ENCODE data around the gene SKOR2. TPM values are rescaled to one million over a fixed set of nuclear protein-coding genes. Genes with fewer than 3 reads are reported as not detected.
"Not testable (repeated sequence)": the region's sequence is repeated elsewhere in the genome, so short reads cannot be mapped to it uniquely, and the experiment has no call there.

Gene SKOR2
- total RNA-seq, 1 donor from 2014 or later: not detected

DNA sequence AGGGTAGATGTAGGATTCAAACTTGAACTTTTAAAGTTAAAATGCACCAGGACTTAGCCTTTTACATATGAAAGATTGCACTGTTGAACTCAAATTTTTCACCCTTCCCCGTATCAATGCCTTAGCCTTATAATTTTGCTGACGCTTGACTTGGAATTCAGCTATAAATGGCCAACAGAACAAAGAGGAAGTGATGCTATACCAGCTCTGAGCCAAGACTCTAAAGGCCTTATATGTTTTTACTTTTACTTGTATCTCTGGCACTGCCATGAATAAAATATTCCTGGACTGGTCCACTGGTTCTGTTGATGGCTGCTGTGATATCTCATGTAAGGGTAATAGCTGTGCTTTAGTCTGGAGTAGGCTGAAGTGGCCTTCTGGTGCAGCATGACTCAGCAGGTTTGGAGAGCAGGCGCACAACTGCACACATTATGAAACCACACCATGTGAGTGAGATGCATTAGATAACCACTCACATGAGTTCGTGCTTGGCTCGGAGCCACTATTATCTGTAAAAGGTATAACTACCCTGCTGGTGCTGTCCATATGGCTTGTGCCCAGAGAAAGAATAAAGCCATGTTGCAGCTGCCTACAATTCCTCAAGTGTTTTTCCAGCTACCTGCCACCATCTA lies 66.9 kb downstream of the SKOR2 start:
- TF ChIP-seq, protein P1, sequence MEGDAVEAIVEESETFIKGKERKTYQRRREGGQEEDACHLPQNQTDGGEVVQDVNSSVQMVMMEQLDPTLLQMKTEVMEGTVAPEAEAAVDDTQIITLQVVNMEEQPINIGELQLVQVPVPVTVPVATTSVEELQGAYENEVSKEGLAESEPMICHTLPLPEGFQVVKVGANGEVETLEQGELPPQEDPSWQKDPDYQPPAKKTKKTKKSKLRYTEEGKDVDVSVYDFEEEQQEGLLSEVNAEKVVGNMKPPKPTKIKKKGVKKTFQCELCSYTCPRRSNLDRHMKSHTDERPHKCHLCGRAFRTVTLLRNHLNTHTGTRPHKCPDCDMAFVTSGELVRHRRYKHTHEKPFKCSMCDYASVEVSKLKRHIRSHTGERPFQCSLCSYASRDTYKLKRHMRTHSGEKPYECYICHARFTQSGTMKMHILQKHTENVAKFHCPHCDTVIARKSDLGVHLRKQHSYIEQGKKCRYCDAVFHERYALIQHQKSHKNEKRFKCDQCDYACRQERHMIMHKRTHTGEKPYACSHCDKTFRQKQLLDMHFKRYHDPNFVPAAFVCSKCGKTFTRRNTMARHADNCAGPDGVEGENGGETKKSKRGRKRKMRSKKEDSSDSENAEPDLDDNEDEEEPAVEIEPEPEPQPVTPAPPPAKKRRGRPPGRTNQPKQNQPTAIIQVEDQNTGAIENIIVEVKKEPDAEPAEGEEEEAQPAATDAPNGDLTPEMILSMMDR (IDR thresholded peaks at IDR 0.05; ENCODE audit: borderline replicate concordance): no peak
- Histone ChIP-seq H3K4me1 (no peaks in the 10 kb centered on the region), H3K9me3 (replicated peaks) (no peaks in the 10 kb centered on the region), H3K4me3 (no peak overlapping the region), H3K36me3 (no peaks in the 10 kb centered on the region), H3K27ac (replicated peaks) (no peak overlapping the region), H3K27me3 (ENCODE audit: low read depth) (peaks cover 16% of the 10 kb centered on the region)
- DNase-seq: no peak
- intact Hi-C loops (cut with micrococcal nuclease): no loop called here

DNA sequence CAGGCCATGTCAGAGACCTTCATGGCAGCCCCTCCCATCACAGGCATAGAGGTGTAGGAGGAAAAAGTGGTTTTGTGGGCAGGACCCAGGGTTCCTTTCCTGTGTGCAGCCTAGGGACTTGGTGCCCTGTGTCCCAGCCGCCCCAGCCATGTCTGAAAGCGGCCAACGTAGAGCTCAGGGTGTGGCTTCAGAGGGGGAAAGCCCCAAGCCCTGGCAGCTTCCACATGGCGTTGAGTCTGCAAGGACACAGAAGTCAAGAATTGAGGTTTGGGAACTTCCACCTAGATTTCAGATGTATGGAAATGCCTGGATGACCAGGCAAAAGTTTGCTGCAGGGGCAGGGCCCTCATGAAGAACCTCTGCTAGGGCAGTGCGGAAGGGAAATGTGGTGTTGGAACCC lies 69.3 kb downstream of the SKOR2 start:
- intact Hi-C loops (cut with micrococcal nuclease); DNase-seq; H3K27me3 ChIP-seq (ENCODE audit: low read depth); H3K4me1 ChIP-seq; H3K4me3 ChIP-seq; H3K27ac ChIP-seq (replicated peaks); H3K36me3 ChIP-seq; H3K9me3 ChIP-seq (replicated peaks): not testable (repeated sequence)

DNA sequence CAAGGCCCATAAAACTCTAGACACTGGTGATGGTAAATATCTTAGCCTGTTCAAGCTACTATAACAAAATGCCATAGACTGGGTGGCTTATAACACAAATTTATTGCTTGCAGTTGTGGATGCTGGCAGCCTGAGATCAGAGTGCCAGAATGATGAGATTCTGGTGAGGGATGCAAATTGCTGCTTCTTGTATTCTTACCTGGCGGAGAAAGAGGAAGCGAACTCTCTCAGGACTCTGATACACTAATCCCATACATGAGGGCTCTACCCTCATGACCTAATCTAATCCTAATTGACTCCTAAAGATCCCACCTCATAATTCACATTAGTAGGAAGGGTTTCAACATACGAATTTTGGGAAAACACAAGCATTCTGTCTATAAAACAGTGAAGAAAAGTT lies 70.7 kb downstream of the SKOR2 start:
- TF ChIP-seq, protein P1 (IDR thresholded peaks at IDR 0.05; ENCODE audit: borderline replicate concordance): no peak
- H3K9me3 ChIP-seq (replicated peaks): no peaks in the 10 kb centered on the region
- no peak overlapping the region for H3K4me3 ChIP-seq
- H3K27me3 ChIP-seq (ENCODE audit: low read depth): no peaks in the 10 kb centered on the region
- peaks cover 8% of the 10 kb centered on the region for H3K4me1 ChIP-seq
- H3K36me3 ChIP-seq: no peaks in the 10 kb centered on the region
- H3K27ac ChIP-seq (replicated peaks): no peak overlapping the region
- intact Hi-C loops (cut with micrococcal nuclease): no loop called here
- no peak for DNase-seq

DNA sequence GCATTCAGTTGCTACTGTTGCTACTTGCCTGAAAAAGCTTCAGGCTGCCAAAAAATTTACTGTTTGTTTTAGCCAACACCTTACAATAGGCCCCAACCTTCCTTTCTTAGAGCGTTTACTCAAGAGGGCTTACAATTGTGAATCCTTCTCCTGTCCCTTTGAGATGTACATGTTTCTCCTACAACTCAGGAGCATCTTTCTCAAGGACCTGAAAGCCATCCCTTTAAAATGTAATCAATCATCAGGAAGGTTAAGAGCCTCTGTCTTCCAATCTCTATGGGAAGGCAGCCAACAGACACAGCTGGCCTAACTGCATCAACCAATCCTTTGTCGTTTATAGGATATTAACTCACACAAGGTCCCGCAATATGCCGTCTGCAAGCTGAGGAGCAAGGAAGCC lies 71.9 kb downstream of the SKOR2 start:
- Histone ChIP-seq H3K4me1 (peaks cover 20% of the 10 kb centered on the region), H3K27ac (replicated peaks) (no peak overlapping the region), H3K27me3 (ENCODE audit: low read depth) (no peaks in the 10 kb centered on the region), H3K36me3 (no peaks in the 10 kb centered on the region), H3K4me3 (no peak overlapping the region), H3K9me3 (replicated peaks) (no peaks in the 10 kb centered on the region)
- no peak for DNase-seq
- TF ChIP-seq, protein P1 (IDR thresholded peaks at IDR 0.05; ENCODE audit: borderline replicate concordance): no peak
- intact Hi-C loops (cut with micrococcal nuclease): no loop called here

DNA sequence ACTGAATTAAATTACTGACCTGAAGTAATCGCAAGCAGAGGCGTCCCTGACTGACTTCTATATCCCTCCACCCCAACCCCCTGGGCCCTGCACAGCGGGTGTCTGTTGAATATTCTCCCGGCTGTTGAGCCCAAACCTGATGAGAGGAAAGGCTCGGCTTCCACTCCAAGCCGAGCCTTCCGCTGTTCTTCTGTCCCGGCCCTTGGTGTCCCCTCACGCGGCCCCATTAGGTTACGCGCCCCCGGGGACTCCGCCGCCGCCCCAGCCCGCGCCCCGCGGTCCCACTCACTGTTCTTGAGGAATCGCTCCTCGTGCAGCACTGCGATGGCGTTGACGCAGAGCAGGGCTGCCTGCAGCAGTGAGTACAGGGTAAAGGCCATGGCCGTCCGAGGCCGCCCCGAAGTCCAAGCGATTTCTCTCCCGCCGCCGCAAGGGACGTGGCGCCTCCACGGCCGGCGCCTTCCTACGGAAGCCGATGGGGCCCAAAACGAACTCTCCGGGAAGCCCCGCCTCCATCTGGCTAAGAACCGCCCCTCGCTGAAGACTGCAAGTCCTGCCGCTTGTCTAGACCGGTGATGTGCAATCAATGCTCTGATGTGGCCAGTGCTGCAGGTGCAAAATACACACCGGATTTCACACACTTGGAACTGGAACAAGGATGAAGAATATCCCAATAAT lies 75.4 kb downstream of the SKOR2 start, which contains the start of gene IER3IP1:
TSS of gene IER3IP1 (minus strand) at position 467 of the 678 bp plus-strand sequence. CDS start at position 380, 87 bp downstream.
- H3K4me1 ChIP-seq: peaks cover 51% of the 10 kb centered on the region
- H3K36me3 ChIP-seq: no peaks in the 10 kb centered on the region
- intact Hi-C loops (cut with micrococcal nuclease): no loop called here
- peak; percentile 94 for DNase-seq
- peak within 1 kb of the TSS; percentile 89 for H3K27ac ChIP-seq (replicated peaks)
- no peaks in the 10 kb centered on the region for H3K27me3 ChIP-seq (ENCODE audit: low read depth)
- H3K9me3 ChIP-seq (replicated peaks): no peaks in the 10 kb centered on the region
- peak within 1 kb of the TSS; percentile 88 for H3K4me3 ChIP-seq
- TF ChIP-seq, protein P1 (IDR thresholded peaks at IDR 0.05; ENCODE audit: borderline replicate concordance): peak; percentile 47

DNA sequence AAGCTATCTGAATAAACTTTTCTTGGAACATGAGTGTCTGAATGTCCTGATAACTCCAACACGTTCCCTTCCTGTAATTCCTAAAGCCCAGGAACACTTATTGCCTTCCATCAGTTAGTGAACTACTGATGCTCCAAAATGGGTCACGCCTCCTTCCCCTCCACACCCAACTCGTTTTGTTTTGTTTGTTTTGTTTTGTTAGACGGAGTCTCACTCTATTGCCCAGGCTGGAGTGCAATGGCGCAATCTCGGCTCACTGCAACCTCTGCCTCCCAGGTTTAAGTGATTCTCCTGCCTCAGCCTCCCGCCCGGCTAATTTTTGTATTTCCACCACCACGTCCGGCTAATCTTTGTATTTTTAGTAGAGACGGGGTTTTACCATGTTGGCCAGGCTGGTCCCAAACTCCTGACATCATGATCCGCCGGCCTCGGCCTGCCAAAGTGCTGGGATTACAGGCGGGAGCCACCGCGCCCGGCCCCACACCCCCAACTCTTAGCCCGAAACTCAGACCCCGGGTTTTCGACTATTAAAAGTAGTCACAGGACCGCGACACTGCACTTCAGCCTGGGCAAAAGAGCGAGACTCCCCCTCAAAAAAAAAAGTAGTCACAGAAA lies 76.1 kb downstream of the SKOR2 start:
- DNase-seq: no peak
- Histone ChIP-seq H3K27ac (replicated peaks) (peak overlapping the region; percentile 89), H3K4me3 (peak overlapping the region; percentile 88), H3K36me3 (no peaks in the 10 kb centered on the region), H3K9me3 (replicated peaks) (no peaks in the 10 kb centered on the region), H3K27me3 (ENCODE audit: low read depth) (no peaks in the 10 kb centered on the region), H3K4me1 (peaks cover 51% of the 10 kb centered on the region)
- intact Hi-C loops (cut with micrococcal nuclease): no loop called here
- TF ChIP-seq, protein P1 (IDR thresholded peaks at IDR 0.05; ENCODE audit: borderline replicate concordance): no peak

Data from left ventricle myocardium inferior (tissue), 1 donor.